ENCODE data around the gene PES1.
"Not testable (repeated sequence)": the region's sequence is repeated elsewhere in the genome, so short reads cannot be mapped to it uniquely, and the experiment has no call there.

The PES1 gene

DNA sequence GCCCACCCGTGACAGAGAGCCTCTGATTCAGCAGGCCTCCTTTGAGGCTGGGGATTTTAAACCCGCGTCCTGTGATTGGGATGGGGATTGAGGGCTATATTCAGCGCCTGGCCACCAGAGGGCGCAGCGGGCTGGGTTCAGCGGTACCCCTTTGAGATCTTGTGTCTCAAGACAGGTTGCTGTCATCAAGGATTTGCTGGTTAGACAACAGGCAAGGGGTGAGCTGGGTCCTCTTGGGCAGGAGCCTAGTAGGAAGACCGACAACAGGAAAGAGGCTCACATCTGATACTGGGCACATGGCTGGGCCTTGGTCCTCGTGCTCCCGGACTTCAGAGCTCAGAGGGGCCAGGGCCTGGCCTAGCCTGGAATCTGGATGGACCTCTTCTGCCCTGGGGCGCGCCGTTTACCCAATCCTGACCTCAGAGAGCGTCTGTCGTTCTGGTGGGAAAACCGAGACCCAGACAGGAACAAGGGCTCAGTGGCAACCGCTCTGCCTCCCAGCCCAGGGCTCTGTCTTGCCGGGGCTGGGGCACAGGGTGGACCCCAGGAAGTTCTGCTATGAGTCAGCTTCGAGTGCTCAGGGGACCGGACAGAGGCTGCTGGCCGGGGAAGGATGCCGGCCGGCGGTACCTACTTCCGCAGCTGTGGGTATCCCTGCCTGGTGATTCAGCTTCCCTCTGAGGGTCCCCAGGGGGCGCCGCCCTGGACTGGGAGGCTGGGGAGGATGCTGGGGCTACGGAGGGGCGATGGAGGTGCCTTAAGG is 42.9 kb upstream of the PES1 start:
- TF ChIP-seq, protein P1, sequence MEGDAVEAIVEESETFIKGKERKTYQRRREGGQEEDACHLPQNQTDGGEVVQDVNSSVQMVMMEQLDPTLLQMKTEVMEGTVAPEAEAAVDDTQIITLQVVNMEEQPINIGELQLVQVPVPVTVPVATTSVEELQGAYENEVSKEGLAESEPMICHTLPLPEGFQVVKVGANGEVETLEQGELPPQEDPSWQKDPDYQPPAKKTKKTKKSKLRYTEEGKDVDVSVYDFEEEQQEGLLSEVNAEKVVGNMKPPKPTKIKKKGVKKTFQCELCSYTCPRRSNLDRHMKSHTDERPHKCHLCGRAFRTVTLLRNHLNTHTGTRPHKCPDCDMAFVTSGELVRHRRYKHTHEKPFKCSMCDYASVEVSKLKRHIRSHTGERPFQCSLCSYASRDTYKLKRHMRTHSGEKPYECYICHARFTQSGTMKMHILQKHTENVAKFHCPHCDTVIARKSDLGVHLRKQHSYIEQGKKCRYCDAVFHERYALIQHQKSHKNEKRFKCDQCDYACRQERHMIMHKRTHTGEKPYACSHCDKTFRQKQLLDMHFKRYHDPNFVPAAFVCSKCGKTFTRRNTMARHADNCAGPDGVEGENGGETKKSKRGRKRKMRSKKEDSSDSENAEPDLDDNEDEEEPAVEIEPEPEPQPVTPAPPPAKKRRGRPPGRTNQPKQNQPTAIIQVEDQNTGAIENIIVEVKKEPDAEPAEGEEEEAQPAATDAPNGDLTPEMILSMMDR (IDR thresholded peaks at IDR 0.05; ENCODE audit: borderline replicate concordance, insufficient read depth, low read depth, low read length): peak; percentile 90
- peak overlapping the region; percentile 66 for H3K4me3 ChIP-seq (ENCODE audit: low read depth, low read length)

DNA sequence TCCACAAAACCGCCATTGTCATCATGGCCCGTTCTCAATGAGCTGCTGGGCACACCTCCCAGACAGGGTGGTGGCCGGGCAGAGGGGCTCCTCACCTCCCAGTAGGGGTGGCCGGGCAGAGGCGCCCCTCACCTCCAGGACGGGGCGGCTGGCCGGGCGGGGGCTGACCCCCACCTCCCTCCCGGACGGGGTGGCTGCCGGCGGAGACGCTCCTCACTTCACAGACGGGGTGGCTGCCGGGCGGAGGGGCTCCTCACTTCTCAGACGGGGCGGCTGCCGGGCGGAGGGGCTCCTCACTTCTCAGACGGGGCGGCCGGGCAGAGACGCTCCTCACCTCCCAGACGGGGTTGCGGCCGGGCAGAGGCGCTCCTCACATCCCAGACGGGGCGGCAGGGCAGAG is 39.8 kb upstream of the PES1 start:
- not testable (repeated sequence) for H3K4me3 ChIP-seq (ENCODE audit: low read depth, low read length)

DNA sequence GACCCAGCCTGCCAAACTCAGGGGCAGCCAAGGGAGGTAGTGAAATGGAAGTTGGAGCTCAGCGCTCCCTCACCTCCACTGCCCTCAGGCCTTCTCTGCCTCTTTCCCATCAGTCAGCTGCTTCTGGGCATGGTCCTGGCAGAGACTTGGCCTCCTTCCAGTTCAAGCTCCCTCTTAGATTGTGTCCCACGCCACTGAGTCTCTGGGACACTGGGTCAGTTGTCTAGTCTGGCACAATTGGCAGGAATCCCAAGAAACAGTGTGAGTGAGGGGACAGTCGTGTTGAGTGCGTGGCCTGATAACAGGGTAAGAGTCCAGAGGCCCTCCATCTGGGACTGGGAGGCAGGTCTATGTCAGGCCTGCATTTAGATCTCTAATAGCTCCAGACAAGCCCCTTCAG is 36.8 kb upstream of the PES1 start:
- TF ChIP-seq, protein P1 (IDR thresholded peaks at IDR 0.05; ENCODE audit: borderline replicate concordance, insufficient read depth, low read depth, low read length): no peak
- H3K4me3 ChIP-seq (ENCODE audit: low read depth, low read length): no peak overlapping the region

DNA sequence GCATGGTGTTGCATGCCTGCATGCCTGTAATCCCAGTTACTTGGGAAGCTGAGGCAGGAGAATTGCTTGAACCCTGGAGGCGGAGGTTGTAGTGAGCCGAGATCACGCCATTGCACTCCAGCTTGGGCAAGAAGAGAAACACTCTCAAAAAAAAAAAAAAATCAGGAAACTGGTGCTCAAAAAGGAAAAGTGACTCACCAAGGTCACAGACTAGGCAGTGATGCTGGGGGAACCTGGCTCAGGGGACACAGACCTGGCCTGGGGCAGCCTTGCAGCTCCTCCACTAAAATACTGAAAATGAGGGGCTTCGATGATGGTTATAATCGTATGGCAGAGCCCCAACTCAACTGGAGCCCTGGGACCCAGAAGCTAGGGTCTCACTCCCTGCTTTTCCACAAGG is 35.8 kb upstream of the PES1 start:
- TF ChIP-seq, protein P1 (IDR thresholded peaks at IDR 0.05; ENCODE audit: borderline replicate concordance, insufficient read depth, low read depth, low read length): no peak
- no peak overlapping the region for H3K4me3 ChIP-seq (ENCODE audit: low read depth, low read length)

DNA sequence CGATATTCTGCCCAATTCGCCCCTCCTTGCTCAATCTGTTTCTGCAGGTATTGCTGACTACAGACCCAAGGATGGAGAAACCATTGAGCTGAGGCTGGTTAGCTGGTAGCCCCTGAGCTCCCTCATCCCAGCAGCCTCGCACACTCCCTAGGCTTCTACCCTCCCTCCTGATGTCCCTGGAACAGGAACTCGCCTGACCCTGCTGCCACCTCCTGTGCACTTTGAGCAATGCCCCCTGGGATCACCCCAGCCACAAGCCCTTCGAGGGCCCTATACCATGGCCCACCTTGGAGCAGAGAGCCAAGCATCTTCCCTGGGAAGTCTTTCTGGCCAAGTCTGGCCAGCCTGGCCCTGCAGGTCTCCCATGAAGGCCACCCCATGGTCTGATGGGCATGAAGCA is 34.7 kb upstream of the PES1 start:
- H3K4me3 ChIP-seq (ENCODE audit: low read depth, low read length): no peak overlapping the region
- TF ChIP-seq, protein P1 (IDR thresholded peaks at IDR 0.05; ENCODE audit: borderline replicate concordance, insufficient read depth, low read depth, low read length): no peak

DNA sequence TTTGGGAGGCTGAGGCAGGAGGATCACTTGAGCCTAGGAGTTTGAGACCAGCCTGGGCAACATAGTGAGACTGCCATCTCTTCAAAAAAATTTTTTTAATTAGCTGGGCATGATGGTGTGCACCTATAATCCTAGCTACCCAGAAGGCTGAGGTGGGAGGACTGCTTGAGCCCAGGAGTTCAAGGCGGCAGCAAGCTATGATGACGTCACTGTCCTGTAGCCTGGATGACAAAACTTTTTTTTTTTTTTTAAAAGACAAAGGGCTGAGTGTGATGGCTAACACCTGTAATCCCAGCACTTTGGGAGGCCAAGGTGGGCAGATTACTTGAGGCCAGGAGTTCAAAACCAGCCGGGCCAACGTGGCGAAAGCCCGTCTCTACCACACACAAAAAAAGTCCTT is 28.2 kb upstream of the PES1 start:
- H3K4me3 ChIP-seq (ENCODE audit: low read depth, low read length): not testable (repeated sequence)

DNA sequence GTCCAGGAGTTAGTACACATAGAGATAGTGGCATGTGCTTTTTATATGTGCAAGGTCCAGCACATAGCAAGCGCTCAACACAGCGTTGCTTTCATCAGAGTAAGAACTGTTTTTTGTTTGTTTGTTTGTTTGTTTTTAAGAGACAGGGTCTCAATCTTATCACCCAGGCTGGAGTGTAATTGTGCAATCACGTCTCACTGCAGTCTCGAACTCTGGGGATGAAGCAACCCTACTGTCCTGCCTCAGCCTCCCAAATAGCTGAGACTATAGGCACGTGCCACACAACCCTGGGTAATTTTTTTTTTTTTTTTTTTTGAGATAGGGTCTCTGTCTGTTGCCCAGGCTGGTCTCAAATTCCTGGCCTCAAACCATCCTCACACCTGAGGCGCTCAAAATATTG is 26.1 kb upstream of the PES1 start:
- TF ChIP-seq, protein P1 (IDR thresholded peaks at IDR 0.05; ENCODE audit: borderline replicate concordance, insufficient read depth, low read depth, low read length): no peak
- H3K4me3 ChIP-seq (ENCODE audit: low read depth, low read length): no peak overlapping the region

DNA sequence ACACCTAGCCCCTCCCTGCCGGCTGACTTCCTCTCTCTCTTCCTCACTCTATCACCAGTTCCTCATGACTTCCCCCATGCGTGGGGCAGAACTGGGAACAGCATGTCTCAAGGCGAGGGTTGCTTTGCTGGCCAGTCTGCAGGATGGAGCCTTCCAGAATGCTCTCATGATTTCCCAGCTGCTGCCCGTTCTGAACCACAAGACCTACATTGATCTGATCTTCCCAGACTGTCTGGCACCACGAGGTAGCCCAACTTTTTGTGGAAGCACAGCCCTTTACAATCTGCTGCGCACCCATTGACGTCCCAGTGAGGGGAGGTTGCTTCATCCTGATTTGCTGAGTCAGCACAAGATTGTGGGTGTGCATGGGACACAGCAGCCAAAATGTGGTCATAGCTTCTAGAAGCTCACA is 23.8 kb upstream of the PES1 start:
- TF ChIP-seq, protein P1 (IDR thresholded peaks at IDR 0.05; ENCODE audit: borderline replicate concordance, insufficient read depth, low read depth, low read length): no peak
- H3K4me3 ChIP-seq (ENCODE audit: low read depth, low read length): no peak overlapping the region
